Transverse colon (tissue), 3 donors: Measurements from ENCODE around the gene ZNF680.

Experiments
- POLR2A ChIP-seq: fragments of 450-650 bp; IDR thresholded peaks from one replicate; pipeline ENCODE4 v1.6.1; 2016; ENCODE audit warnings: antibody characterized with exemption, mild to moderate bottlenecking, moderate library complexity
- TF ChIP-seq, protein P1 (sequence below), 5 experiments: fragments of 200-600 bp in 3 of 5; fragments of 450-650 bp in 2 of 5; sonication (generic) in 3 of 5; IDR thresholded peaks; 1 replicate in 2 of 5; 2 replicates in 3 of 5; pipeline ENCODE4 v1.5.1; 2016 to 2017; ENCODE audit warnings: antibody characterized with exemption in 5 of 5, inconsistent platforms in 3 of 5, mild to moderate bottlenecking in 2 of 5, moderate library complexity in 1 of 5

DNA sequence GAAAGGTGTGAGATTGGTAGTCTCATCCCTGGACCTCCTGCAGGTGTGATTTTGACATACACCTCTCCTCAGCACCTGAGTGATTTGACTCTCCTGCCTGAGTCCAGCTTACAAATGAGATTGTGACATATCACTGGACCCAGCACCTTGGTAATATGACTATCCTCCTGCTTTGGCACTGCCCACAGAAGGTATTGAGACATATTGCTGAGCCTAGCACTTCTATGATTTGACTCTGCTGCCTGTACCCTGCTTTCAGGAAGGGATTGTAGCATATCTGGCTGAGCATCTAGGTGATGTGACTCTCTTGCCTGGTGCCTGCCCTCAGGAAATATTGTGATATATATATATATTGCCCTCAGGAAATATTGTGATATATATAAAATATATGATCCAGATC, 43.5 kb upstream of the ZNF680 start:
- TF ChIP-seq, protein P1, sequence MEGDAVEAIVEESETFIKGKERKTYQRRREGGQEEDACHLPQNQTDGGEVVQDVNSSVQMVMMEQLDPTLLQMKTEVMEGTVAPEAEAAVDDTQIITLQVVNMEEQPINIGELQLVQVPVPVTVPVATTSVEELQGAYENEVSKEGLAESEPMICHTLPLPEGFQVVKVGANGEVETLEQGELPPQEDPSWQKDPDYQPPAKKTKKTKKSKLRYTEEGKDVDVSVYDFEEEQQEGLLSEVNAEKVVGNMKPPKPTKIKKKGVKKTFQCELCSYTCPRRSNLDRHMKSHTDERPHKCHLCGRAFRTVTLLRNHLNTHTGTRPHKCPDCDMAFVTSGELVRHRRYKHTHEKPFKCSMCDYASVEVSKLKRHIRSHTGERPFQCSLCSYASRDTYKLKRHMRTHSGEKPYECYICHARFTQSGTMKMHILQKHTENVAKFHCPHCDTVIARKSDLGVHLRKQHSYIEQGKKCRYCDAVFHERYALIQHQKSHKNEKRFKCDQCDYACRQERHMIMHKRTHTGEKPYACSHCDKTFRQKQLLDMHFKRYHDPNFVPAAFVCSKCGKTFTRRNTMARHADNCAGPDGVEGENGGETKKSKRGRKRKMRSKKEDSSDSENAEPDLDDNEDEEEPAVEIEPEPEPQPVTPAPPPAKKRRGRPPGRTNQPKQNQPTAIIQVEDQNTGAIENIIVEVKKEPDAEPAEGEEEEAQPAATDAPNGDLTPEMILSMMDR (IDR thresholded peaks at IDR 0.05): no peak
- TF ChIP-seq POLR2A: no peak
